ENCODE results near the gene IZUMO4.

DNA sequence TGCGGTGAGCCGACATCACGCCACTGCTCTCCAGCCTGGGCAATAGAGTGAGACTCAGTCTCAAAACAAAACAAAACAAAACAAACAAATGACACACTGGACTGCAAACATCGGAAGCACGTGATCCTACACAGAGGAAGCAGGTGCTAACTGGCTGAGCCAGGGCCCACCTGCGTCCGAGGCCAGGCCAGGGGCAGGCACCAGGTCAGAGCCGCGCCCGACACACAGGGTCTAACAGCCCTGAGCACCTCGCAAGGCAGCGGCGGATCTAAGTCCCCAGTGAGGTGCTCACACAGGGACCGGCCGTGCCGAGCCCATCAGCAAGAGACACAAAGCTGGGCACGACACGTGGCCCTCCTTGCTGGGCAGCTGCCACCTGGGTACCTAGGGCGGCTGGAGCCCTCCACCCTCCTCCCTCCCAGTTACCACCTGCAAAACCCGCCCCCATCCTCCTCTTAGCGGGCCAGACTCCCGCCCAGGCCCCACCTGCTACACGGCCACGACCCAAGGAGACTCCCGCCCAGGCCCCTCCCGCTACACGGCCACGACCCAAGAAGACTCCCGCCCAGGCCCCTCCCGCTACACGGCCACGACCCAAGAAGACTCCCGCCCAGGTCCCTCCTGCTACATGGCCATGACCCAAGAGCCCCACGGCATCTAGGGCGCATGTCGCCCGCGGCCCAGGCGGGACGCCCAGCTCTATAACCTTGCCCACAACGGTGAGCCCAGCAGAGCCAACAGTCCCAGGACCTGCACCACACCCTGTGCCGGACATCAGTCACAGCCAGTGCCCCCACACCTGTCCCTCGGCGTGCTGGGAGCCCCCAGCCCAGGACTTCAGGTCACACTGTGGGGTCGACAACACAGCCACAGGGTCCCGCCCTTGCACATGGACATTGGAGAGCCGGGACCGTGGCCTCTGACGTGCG is 39.0 kb downstream of the IZUMO4 start:
- TF ChIP-seq ARNT (IDR thresholded peaks at IDR 0.05) = no peak
- TF ChIP-seq ELF4 (IDR thresholded peaks at IDR 0.05) = no peak
- TF ChIP-seq SP1 (IDR thresholded peaks at IDR 0.05) = no peak
- no peak for TF ChIP-seq HDGF (IDR thresholded peaks at IDR 0.05; ENCODE audit: borderline replicate concordance)
- no peak for TF ChIP-seq ZNF384 (IDR thresholded peaks at IDR 0.05)
